ENCODE data around the gene AP2S1. TPM values are rescaled to one million over a fixed set of nuclear protein-coding genes. Genes with fewer than 3 reads are reported as not detected.
"Not testable (repeated sequence)": the region's sequence is repeated elsewhere in the genome, so short reads cannot be mapped to it uniquely, and the experiment has no call there.

The AP2S1 gene
- total RNA-seq, 1 donor from 2014 or later, result 107 TPM

DNA sequence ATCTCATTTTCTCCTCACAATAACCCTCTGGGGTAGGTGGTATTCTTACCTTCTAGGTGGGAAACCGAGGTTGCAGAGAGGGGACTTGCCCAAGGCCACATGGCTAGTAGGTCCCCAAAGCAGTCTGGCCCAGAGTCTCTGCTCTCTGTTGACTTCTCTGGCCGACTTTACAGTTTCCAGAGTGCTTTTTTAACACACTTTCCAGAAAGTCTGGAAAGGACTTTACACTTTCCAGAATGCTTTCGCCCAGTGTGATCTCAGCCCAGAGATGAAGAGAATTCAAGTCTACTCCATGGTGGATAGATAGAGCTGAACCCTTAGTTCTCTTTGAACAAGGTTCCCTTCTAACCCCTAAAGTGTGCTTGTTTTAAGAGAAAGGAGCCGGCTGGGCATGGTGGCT, 22.3 kb upstream of the AP2S1 start:
- Mint-ChIP-seq H3K9me3 (no peaks in the 10 kb centered on the region), H3K27ac (peak overlapping the region; percentile 87), H3K27me3 (ENCODE audit: low read depth) (no peaks in the 10 kb centered on the region), H3K36me3 (no peaks in the 10 kb centered on the region), H3K4me1 (peaks cover 27% of the 10 kb centered on the region), H3K4me3 (no peak overlapping the region)
- TF ChIP-seq CTCF (IDR thresholded peaks at IDR 0.05; ENCODE audit: unreplicated experiment), result no peak
- no peak for DNase-seq (ENCODE audit: low spot score in 2 of 2, unreplicated experiment in 2 of 2)

- H3K4me3 Mint-ChIP-seq; DNase-seq (ENCODE audit: low spot score in 2 of 2, unreplicated experiment in 2 of 2); H3K9me3 Mint-ChIP-seq; H3K27ac Mint-ChIP-seq; H3K36me3 Mint-ChIP-seq; H3K27me3 Mint-ChIP-seq (ENCODE audit: low read depth): not testable (repeated sequence)
- H3K4me1 Mint-ChIP-seq, result peaks cover 43% of the 10 kb centered on the region
Observed at GRCh38 chr19:46871173-46871572, 20.5 kb upstream of the AP2S1 start.

GRCh38 chr19:46868025-46868802, 17.6 kb upstream of the AP2S1 start:
- Mint-ChIP-seq H3K27me3 (ENCODE audit: low read depth) (no peaks in the 10 kb centered on the region), H3K4me1 (peaks cover 33% of the 10 kb centered on the region), H3K4me3 (no peak overlapping the region), H3K36me3 (no peaks in the 10 kb centered on the region), H3K9me3 (no peaks in the 10 kb centered on the region), H3K27ac (peak overlapping the region; percentile 67)
- TF ChIP-seq CTCF (IDR thresholded peaks at IDR 0.05; ENCODE audit: unreplicated experiment), result no peak
- no peak for DNase-seq (ENCODE audit: low spot score in 2 of 2, unreplicated experiment in 2 of 2)

DNA sequence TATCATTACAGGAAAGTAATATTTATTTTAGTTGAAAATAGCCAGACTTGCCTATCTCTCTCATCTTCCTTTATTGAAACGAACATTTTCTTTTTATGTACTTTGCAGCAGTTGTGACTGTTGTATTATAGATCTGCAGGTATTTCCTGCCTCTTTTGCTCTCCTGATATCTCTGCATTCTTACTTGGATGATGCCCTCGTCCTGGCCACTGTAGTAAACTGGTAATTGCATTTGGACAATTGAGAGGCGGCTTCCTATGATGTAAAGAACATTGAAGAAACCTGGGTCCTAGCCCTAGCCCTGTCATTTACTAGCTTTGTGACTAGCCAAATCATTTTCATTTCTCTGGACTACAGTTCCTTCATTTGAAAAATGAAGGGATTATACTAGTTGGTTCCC, 16.5 kb upstream of the AP2S1 start:
- Mint-ChIP-seq H3K27ac (peak overlapping the region; percentile 72), H3K4me3 (no peak overlapping the region), H3K27me3 (ENCODE audit: low read depth) (no peaks in the 10 kb centered on the region), H3K36me3 (no peaks in the 10 kb centered on the region), H3K9me3 (no peaks in the 10 kb centered on the region), H3K4me1 (peaks cover 30% of the 10 kb centered on the region)
- DNase-seq (ENCODE audit: low spot score in 2 of 2, unreplicated experiment in 2 of 2), result no peak
- no peak for TF ChIP-seq CTCF (IDR thresholded peaks at IDR 0.05; ENCODE audit: unreplicated experiment)

DNA sequence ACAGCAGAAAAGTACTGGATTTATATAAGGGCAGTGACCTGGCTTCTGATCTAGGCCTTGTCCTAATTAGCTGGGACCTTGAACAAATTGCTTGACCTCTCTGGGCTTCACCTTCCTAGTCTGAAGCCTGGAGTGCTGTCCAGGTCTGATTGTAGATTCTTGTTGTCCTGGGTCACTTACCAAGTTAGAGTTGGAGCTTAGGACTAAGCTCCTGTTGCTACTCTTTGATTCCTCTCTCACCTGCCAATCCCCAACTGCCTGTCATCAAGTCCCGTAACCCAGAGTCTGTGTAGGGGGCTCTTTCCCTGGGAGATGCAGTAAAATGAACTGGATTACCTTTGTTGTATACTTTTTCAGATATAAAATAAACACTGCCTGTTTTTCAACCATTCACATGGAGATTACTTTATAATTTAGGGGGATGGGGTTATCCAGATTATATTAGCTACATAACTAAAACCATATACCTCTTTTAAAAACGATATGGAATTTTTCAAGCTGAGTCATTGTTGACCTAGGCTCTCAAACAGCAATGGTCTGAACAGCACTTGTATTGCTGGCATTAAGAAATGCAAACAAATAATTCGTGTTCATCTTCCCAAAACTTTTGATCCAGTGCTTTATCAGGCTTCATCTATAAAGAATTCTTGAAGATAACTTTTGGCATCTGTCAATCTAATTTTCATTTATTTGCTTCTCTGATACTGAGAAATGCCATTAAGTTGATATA, 15.9 kb upstream of the AP2S1 start:
- Mint-ChIP-seq H3K9me3 (no peaks in the 10 kb centered on the region), H3K27ac (peak overlapping the region; percentile 75), H3K4me3 (no peak overlapping the region), H3K27me3 (ENCODE audit: low read depth) (no peaks in the 10 kb centered on the region), H3K4me1 (peaks cover 30% of the 10 kb centered on the region), H3K36me3 (no peaks in the 10 kb centered on the region)
- no peak for TF ChIP-seq CTCF (IDR thresholded peaks at IDR 0.05; ENCODE audit: unreplicated experiment)
- no peak for DNase-seq (ENCODE audit: low spot score in 2 of 2, unreplicated experiment in 2 of 2)

Data from mesothelial cell of epicardium (in vitro differentiated cells).